Spleen (tissue), 7 donors: Measurements from ENCODE around the gene AHRR.

Experiments used
- CTCF ChIP-seq, 11 experiments: fragments of 200-600 bp in 7 of 11; fragments of 450-650 bp in 4 of 11; sonication (generic) in 4 of 11; IDR thresholded peaks in 8 of 11; conservative IDR thresholded peaks in 3 of 11; 1 replicate in 7 of 11; 2 replicates in 4 of 11; pipeline versions ENCODE4 v1.4.0 to v1.8.0; 2016 to 2021; ENCODE audit warnings: antibody characterized with exemption in 11 of 11, inconsistent platforms in 4 of 11, mild to moderate bottlenecking in 1 of 11
- POLR2A ChIP-seq, 3 donors: fragments of 450-650 bp; IDR thresholded peaks; one replicate each; pipeline ENCODE4 v1.5.1; 2017; ENCODE audit warnings: antibody characterized with exemption in 3 of 3, mild to moderate bottlenecking in 1 of 3
- POLR2AphosphoS5 ChIP-seq, 3 donors: sonication (generic); formaldehyde crosslinking; IDR thresholded peaks; one replicate each; pipeline ENCODE4 v1.5.1; 2017; ENCODE audit warnings: antibody characterized with exemption in 3 of 3
- donor health status: DM: no; HTN: no; CAD: no; lungs with moderate emphysema.
- donor health status: DM: no; HTN: no; CAD: no.
- donor health status: DM: no; HTN: no; CAD: no.

- TF ChIP-seq CTCF (IDR thresholded peaks at IDR 0.05 in 8 of 11, conservative IDR thresholded peaks at IDR 0.05 in 3 of 11) (no peak), POLR2A (IDR thresholded peaks at IDR 0.05) (no peak), POLR2AphosphoS5 (IDR thresholded peaks at IDR 0.05) (no peak)
These were observed 110.8 kb downstream of the AHRR start for GRCh38 chr5:432201-432927.
